Heart right ventricle (tissue), 16 donors: ENCODE data around the gene BRMS1L. TPM values are rescaled to one million over a fixed set of nuclear protein-coding genes. Genes with fewer than 3 reads are reported as not detected.
A peak's percentile ranks its signal among the peaks of the same experiment; 100 is the strongest.

ENCODE experiments used
- ATAC-seq, 8 donors: fragments of 200-7000 bp; cut with Tn5 transposase; one replicate each; pipeline ENCODE4 v1.9.1; 2020; ENCODE audit warnings: mild to moderate bottlenecking in 8 of 8, moderate library complexity in 8 of 8, moderate number of reproducible peaks in 1 of 8
- DNase-seq, 2 donors: peaks; one replicate each; pipeline ENCODE4 v3.0.0-alpha.2; 2020
- H3K27ac ChIP-seq, 10 donors: fragments of 200-600 bp; sonication (generic) in 2 of 10; one replicate each; pipeline versions ENCODE4 v1.5.0 to v1.8.0; 2020 to 2022; ENCODE audit warnings: mild to moderate bottlenecking in 3 of 10
- H3K27me3 ChIP-seq, 7 donors: fragments of 200-600 bp; one replicate each; pipeline ENCODE4 v1.8.0; 2021 to 2022; ENCODE audit warnings: mild to moderate bottlenecking in 2 of 7
- H3K36me3 ChIP-seq, 9 donors: fragments of 200-600 bp; sonication (generic) in 1 of 9; one replicate each; pipeline versions ENCODE4 v1.5.0 to v1.8.0; 2020 to 2022; ENCODE audit warnings: mild to moderate bottlenecking in 2 of 9
- H3K4me1 ChIP-seq, 9 donors: fragments of 200-600 bp; sonication (generic) in 1 of 9; one replicate each; pipeline versions ENCODE4 v1.5.0 to v1.8.0; 2020 to 2022; ENCODE audit warnings: mild to moderate bottlenecking in 4 of 9
- H3K4me3 ChIP-seq, 10 donors: fragments of 200-600 bp; sonication (generic) in 2 of 10; one replicate each; pipeline versions ENCODE4 v1.5.0 to v1.8.0; 2020 to 2022; ENCODE audit warnings: mild to moderate bottlenecking in 7 of 10, moderate library complexity in 2 of 10
- H3K9me3 ChIP-seq, 11 donors: fragments of 200-600 bp in 10 of 11; sonication (generic) in 2 of 11; one replicate each; pipeline versions ENCODE4 v1.5.0 to v1.8.0; 2013 to 2022; ENCODE audit warnings: mild to moderate bottlenecking in 2 of 11, control low read depth in 1 of 11, moderate library complexity in 1 of 11
- WGBS, 2 donors: extraction: QIAGEN DNeasy Blood & Tissue Kit; methylation state at CpG; one replicate each; pipeline ENCODE4 v1.1.7; 2013; ENCODE audit warnings: inconsistent platforms in 1 of 2; 5-methylcytosine and 5-hydroxymethylcytosine counted together
- intact Hi-C, 10 donors: fragments of 100-400 bp; cut with DNase I; formaldehyde crosslinking; loops; one replicate each; pipeline versions ENCODE4 v1.11.1 to v1.14.2; 2022
- polyA plus RNA-seq, 2 donors: library from polyadenylated mRNA; stranded (reverse); fragments of 200-250 nt; gene quantifications; one replicate each; pipeline ENCODE4 v1.2.3, GENCODE V29; 2013
- total RNA-seq, 10 donors: library from RNA; stranded (reverse); fragmentation: NEBNext Ultra II Directional in 3 of 10; extraction: Animal tissue kit (Norgen Biotek cat#: 25700) in 3 of 10; gene quantifications; one replicate each; pipeline versions ENCODE4 v1.2.1 to v1.2.4, GENCODE V29; 2021 to 2023
- TF ChIP-seq, protein P1 (sequence below), 9 donors: fragments of 200-600 bp; sonication (generic) in 2 of 9; IDR thresholded peaks; one replicate each; pipeline versions ENCODE4 v1.5.0 to v1.8.0; 2021 to 2022; ENCODE audit warnings: antibody characterized with exemption in 9 of 9, mild to moderate bottlenecking in 5 of 9, moderate library complexity in 1 of 9
- donor health status: Arrhythmogenic right ventricular cardiomyopathy.
- donor health status: ischemic (EF 13 %, LVEDD 7.1; RV severe dilation, severe dysfunction).
- donor health status: healthy with polysubstance abuse.
- donor health status: DM: no; HTN: yes; CAD: no.
- donor health status: DM: no; HTN: no; CAD: no.
- donor health status: ischemic (EF 25% LVEDD 6.9; RV normal size, moderate dysfunction).
- donor health status: ischemic (EF 25% LVEDD 5.7; RV mildly dilated, moderate dysfunction).
- donor health status: healthy.
- donor health status: DM: yes; HTN: yes; CAD: no.
- donor health status: Ischemic cardiomyopathy.
- donor health status: ischemic (EF 35%, LVEDD 5.7; RV mildly dilated, moderate dysfunction).
- donor health status: nonischemic (EF 11% LVEDD 7.7; RV severe dilation, severe dysfunction).
- donor health status: DM: yes; HTN: yes; CAD: no.
- donor health status: PGD.
- donor health status: ischemic (EF 29% LVEDD 5.4; RV normal size, mild dysfunction).
- donor health status: nonischemic (EF 23%, LVEDD 6.1; RV moderate dilation, normal function).

BRMS1L gene
- total and polyA plus RNA-seq, 12 donors: 2.9 to 14.0 (median 11.3) TPM

- intact Hi-C loops: loop anchor here in 2 of 10 donors (10.0 kb wide), 2 partner anchors 134 to 694 kb away; partner anchors contain the start of genes PPP2R3C (in 1 of the 2) and PRORP (in 1 of the 2)
- ATAC-seq: peak in 4 of 8 donors; percentile 38 to 71 (median 68)
- H3K27ac ChIP-seq: no peak overlapping the region
- H3K36me3 ChIP-seq: no peaks in the 10 kb centered on the region
- TF ChIP-seq, protein P1, sequence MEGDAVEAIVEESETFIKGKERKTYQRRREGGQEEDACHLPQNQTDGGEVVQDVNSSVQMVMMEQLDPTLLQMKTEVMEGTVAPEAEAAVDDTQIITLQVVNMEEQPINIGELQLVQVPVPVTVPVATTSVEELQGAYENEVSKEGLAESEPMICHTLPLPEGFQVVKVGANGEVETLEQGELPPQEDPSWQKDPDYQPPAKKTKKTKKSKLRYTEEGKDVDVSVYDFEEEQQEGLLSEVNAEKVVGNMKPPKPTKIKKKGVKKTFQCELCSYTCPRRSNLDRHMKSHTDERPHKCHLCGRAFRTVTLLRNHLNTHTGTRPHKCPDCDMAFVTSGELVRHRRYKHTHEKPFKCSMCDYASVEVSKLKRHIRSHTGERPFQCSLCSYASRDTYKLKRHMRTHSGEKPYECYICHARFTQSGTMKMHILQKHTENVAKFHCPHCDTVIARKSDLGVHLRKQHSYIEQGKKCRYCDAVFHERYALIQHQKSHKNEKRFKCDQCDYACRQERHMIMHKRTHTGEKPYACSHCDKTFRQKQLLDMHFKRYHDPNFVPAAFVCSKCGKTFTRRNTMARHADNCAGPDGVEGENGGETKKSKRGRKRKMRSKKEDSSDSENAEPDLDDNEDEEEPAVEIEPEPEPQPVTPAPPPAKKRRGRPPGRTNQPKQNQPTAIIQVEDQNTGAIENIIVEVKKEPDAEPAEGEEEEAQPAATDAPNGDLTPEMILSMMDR (IDR thresholded peaks at IDR 0.05): peak; percentile 21 to 67 (median 60)
- peak in 1 of 2 donors; percentile 27 for DNase-seq
- H3K4me3 ChIP-seq: no peak overlapping the region
- 68 to 70% methylated on average over 13 of the region's 13 CpGs for WGBS, 2 donors
- no peaks in the 10 kb centered on the region for H3K27me3 ChIP-seq
- no peaks in the 10 kb centered on the region for H3K4me1 ChIP-seq
- H3K9me3 ChIP-seq: no peaks in the 10 kb centered on the region
Observed at GRCh38 chr14:35818346-35819115, 7.6 kb upstream of the BRMS1L start.

DNA sequence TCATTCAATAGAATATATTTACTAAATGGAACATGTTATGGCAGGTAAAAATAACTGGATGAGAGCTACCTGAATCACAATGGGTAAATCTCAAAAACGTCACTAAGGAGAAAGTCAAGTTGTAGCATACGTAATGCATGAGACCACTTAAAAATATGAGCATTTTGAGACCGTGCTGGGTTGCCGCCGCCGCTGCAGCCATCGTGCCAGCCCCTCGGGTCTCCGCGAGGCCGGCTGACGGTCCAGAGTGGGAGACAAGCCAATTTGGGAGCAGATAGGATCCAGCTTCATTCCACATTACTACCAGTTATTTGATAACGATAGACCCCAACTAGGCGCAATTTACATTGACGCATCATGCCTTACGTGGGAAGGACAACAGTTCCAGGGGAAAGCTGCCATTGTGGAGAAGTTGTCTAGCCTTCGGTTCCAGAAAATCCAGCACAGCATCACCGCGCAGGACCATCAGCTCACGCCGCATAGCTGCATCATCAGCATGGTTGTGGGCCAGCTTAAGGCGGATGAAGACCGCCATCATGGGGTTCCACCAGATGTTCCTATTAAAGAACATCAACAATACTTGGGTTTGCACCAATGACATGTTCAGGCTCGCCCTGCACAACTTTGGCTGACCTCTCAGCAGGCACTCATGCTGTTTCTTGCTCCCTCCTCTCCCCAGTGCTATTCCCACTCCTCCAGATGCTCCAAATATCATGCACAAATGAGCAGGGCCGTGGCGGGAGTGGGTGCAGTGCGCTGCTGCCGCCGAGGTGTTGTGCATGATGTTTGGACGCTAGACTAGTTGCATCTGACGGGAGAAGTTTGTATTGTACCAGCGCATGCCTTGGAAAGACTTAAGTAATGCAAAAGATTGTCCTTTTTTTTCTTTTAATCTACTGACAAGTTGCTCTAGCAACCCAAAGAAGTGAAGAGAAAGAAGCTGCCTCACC is 6.3 kb upstream of the BRMS1L start:
- H3K4me3 ChIP-seq: no peak overlapping the region
- 93% methylated on average over 32 of the region's 32 CpGs for WGBS, 2 donors
- no peaks in the 10 kb centered on the region for H3K27me3 ChIP-seq
- intact Hi-C loops: loop anchor here in 2 of 10 donors (10.0 kb wide), 2 partner anchors 135 to 695 kb away; partner anchors contain the start of genes PPP2R3C (in 1 of the 2) and PRORP (in 1 of the 2)
- H3K4me1 ChIP-seq: no peaks in the 10 kb centered on the region
- TF ChIP-seq, protein P1 (IDR thresholded peaks at IDR 0.05): no peak
- DNase-seq (no peak), ATAC-seq (no peak)
- no peaks in the 10 kb centered on the region for H3K36me3 ChIP-seq
- no peaks in the 10 kb centered on the region for H3K9me3 ChIP-seq
- H3K27ac ChIP-seq: no peak overlapping the region

DNA sequence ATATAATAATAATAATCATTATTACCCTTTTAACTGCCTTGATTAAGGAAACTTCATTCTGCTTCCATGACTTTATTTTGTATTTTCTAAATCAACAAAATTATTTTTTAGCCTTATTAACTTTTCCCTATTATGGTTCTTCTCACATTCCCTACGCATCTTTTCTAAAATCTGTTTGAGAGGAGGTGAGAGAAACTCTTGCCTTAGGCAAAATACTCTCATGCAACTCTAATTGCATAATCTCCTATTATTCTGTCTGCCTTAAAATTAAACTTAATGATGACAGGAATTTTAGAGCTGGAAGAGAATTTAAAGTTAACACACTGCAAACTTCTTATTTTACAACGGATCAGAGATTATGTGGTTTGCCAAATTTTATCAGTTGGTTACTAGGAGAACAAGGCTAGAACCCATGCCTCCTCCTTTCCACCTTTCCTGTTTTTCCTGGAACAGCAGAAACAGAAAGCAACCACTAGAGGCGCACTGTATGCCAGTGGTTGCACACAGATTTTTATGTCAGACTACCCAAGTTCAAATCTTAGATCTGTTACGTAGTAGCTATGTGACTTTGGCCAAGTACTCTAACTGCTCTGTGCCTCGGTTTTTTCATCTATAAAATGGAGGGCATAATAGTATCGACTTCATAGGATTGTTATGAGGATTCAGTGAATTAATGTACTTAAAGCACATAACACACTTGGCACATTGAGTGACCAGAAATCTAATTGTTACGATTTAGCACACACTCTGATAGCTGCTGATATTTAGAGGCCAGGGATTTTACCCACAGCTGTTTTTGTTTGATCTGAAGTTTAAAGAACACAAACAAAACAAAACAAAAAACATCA is 4.3 kb upstream of the BRMS1L start:
- Histone ChIP-seq H3K4me1 (peaks cover 0 to 5% (median 0%) of the 10 kb centered on the region in 9 donors), H3K27me3 (no peaks in the 10 kb centered on the region), H3K36me3 (no peaks in the 10 kb centered on the region), H3K9me3 (no peaks in the 10 kb centered on the region), H3K27ac (no peak overlapping the region), H3K4me3 (no peak overlapping the region)
- 26 to 27% methylated on average over 7 of the region's 7 CpGs for WGBS, 2 donors
- DNase-seq: no peak
- TF ChIP-seq, protein P1 (IDR thresholded peaks at IDR 0.05): peak; percentile 34 to 79 (median 67)
- intact Hi-C loops: no loop called here
- no peak for ATAC-seq
